Immature natural killer cell (primary cell): ENCODE data around the gene CDIPT. TPM values are rescaled to one million over a fixed set of nuclear protein-coding genes. Genes with fewer than 3 reads are reported as not detected.

ENCODE experiments used
- DNase-seq, 3 donors: peaks; one replicate each; pipeline ENCODE4 v3.0.0; 2022; ENCODE audit warnings: mixed read lengths in 1 of 3
- H3K27ac Mint-ChIP-seq, 6 donors: one replicate each; pipeline ENCODE4 v1.8.0; 2020; ENCODE audit warnings: mixed read lengths in 6 of 6, mild to moderate bottlenecking in 5 of 6, inconsistent platforms in 4 of 6, moderate library complexity in 3 of 6
- H3K27me3 Mint-ChIP-seq, 3 donors: one replicate each; pipeline ENCODE4 v1.8.0; 2020 to 2021; ENCODE audit warnings: low read depth in 3 of 3, mild to moderate bottlenecking in 3 of 3, mixed read lengths in 3 of 3, moderate library complexity in 3 of 3, inconsistent platforms in 1 of 3
- H3K36me3 Mint-ChIP-seq, 3 donors: one replicate each; pipeline ENCODE4 v1.8.0; 2020; ENCODE audit warnings: mixed read lengths in 3 of 3, inconsistent platforms in 2 of 3, mild to moderate bottlenecking in 2 of 3
- H3K4me1 Mint-ChIP-seq, 2 donors: one replicate each; pipeline ENCODE4 v1.8.0; 2020; ENCODE audit warnings: inconsistent platforms in 2 of 2, mild to moderate bottlenecking in 2 of 2, mixed read lengths in 2 of 2, moderate library complexity in 1 of 2
- H3K4me3 Mint-ChIP-seq, 5 donors: one replicate each; pipeline ENCODE4 v1.8.0; 2020; ENCODE audit warnings: mild to moderate bottlenecking in 5 of 5, mixed read lengths in 5 of 5, inconsistent platforms in 3 of 5, moderate library complexity in 3 of 5
- H3K9me3 Mint-ChIP-seq, 6 donors: one replicate each; pipeline ENCODE4 v1.8.0; 2020; ENCODE audit warnings: mild to moderate bottlenecking in 6 of 6, mixed read lengths in 6 of 6, inconsistent platforms in 4 of 6, moderate library complexity in 3 of 6
- polyA plus RNA-seq, 3 donors: library from polyadenylated mRNA; unstranded; fragments of 300-500 nt; fragmentation: Illumina TruSeq; gene quantifications; one replicate each; pipeline ENCODE4 v1.2.3, GENCODE V29; 2021

CDIPT gene
- polyA plus RNA-seq, 3 donors from 2014 or later: 77.6 to 115 (median 110) TPM

- H3K4me3 Mint-ChIP-seq: peak overlapping the region in 2 of 5 donors; percentile 22 to 35
- H3K9me3 Mint-ChIP-seq: no peaks in the 10 kb centered on the region
- H3K27ac Mint-ChIP-seq: peak overlapping the region in 5 of 6 donors; percentile 37 to 81 (median 64)
- peaks cover 56 to 59% of the 10 kb centered on the region in 2 donors for H3K4me1 Mint-ChIP-seq
- peaks cover 0 to 7% (median 0%) of the 10 kb centered on the region in 3 donors for H3K36me3 Mint-ChIP-seq
- no peak for DNase-seq
- H3K27me3 Mint-ChIP-seq: no peaks in the 10 kb centered on the region
These were observed 38.4 kb downstream of the CDIPT start for GRCh38 chr16:29824589-29825144.

GRCh38 chr16:29821643-29822115 lies 41.3 kb downstream of the CDIPT start:
- peaks cover 2% of the 10 kb centered on the region in 3 donors for H3K27me3 Mint-ChIP-seq
- no peaks in the 10 kb centered on the region for H3K9me3 Mint-ChIP-seq
- peaks cover 0 to 20% (median 5%) of the 10 kb centered on the region in 3 donors for H3K36me3 Mint-ChIP-seq
- DNase-seq: no peak
- H3K4me1 Mint-ChIP-seq: peaks cover 68 to 75% of the 10 kb centered on the region in 2 donors
- peak overlapping the region; percentile 82 to 97 (median 95) for H3K27ac Mint-ChIP-seq
- peak overlapping the region; percentile 93 to 98 (median 95) for H3K4me3 Mint-ChIP-seq

GRCh38 chr16:29820730-29821642 lies 42.0 kb downstream of the CDIPT start:
- H3K4me1 Mint-ChIP-seq: peaks cover 67 to 77% of the 10 kb centered on the region in 2 donors
- peak overlapping the region; percentile 82 to 97 (median 95) for H3K27ac Mint-ChIP-seq
- peak overlapping the region; percentile 93 to 98 (median 95) for H3K4me3 Mint-ChIP-seq
- H3K27me3 Mint-ChIP-seq: peaks cover 2 to 3% (median 3%) of the 10 kb centered on the region in 3 donors
- H3K9me3 Mint-ChIP-seq: no peaks in the 10 kb centered on the region
- DNase-seq: peak; percentile 47 to 58 (median 51)
- H3K36me3 Mint-ChIP-seq: peaks cover 0 to 21% (median 5%) of the 10 kb centered on the region in 3 donors

GRCh38 chr16:29820271-29820701 lies 42.7 kb downstream of the CDIPT start, which contains the start of gene MVP:
MVP (plus strand) TSS chr16:29820462; CDS start chr16:29830550, 10,088 bp downstream.
- no peaks in the 10 kb centered on the region for H3K9me3 Mint-ChIP-seq
- peak within 1 kb of the TSS; percentile 82 to 97 (median 95) for H3K27ac Mint-ChIP-seq
- H3K4me1 Mint-ChIP-seq: peaks cover 66 to 77% of the 10 kb centered on the region in 2 donors
- peak within 1 kb of the TSS; percentile 93 to 98 (median 95) for H3K4me3 Mint-ChIP-seq
- H3K36me3 Mint-ChIP-seq: peaks cover 0 to 24% (median 5%) of the 10 kb centered on the region in 3 donors
- DNase-seq: peak in 1 of 3 donors; percentile 30
- peaks cover 9% of the 10 kb centered on the region in 3 donors for H3K27me3 Mint-ChIP-seq

- H3K4me3 Mint-ChIP-seq: peak overlapping the region; percentile 93 to 98 (median 95)
- no peak for DNase-seq
- peaks cover 0 to 21% (median 5%) of the 10 kb centered on the region in 3 donors for H3K36me3 Mint-ChIP-seq
- H3K27me3 Mint-ChIP-seq: peaks cover 9% of the 10 kb centered on the region in 3 donors
- peaks cover 66 to 78% of the 10 kb centered on the region in 2 donors for H3K4me1 Mint-ChIP-seq
- no peaks in the 10 kb centered on the region for H3K9me3 Mint-ChIP-seq
- H3K27ac Mint-ChIP-seq: peak overlapping the region; percentile 82 to 97 (median 95)
These were observed 43.5 kb downstream of the CDIPT start for GRCh38 chr16:29819506-29819905.

GRCh38 chr16:29818082-29818481 lies 44.9 kb downstream of the CDIPT start:
- peak overlapping the region; percentile 65 to 82 (median 76) for H3K4me3 Mint-ChIP-seq

GRCh38 chr16:29816694-29817441 lies 46.2 kb downstream of the CDIPT start:
- peaks cover 59 to 68% of the 10 kb centered on the region in 2 donors for H3K4me1 Mint-ChIP-seq
- DNase-seq: peak in 2 of 3 donors; percentile 40 to 47
- H3K27ac Mint-ChIP-seq: peak overlapping the region; percentile 94 to 99 (median 96)
- H3K9me3 Mint-ChIP-seq: no peaks in the 10 kb centered on the region
- H3K27me3 Mint-ChIP-seq: peaks cover 9 to 12% (median 12%) of the 10 kb centered on the region in 3 donors
- H3K4me3 Mint-ChIP-seq: peak overlapping the region; percentile 93 to 99 (median 99)
- H3K36me3 Mint-ChIP-seq: peaks cover 0 to 21% (median 5%) of the 10 kb centered on the region in 3 donors

More at GRCh38 chr16:29818082-29818481, 44.9 kb downstream of the CDIPT start:
- Mint-ChIP-seq H3K9me3 (no peaks in the 10 kb centered on the region), H3K27me3 (peaks cover 9% of the 10 kb centered on the region in 3 donors), H3K36me3 (peaks cover 0 to 21% (median 5%) of the 10 kb centered on the region in 3 donors), H3K27ac (peak overlapping the region; percentile 66 to 88 (median 74)), H3K4me1 (peaks cover 64 to 78% of the 10 kb centered on the region in 2 donors)
- DNase-seq: no peak

GRCh38 chr16:29815793-29816693 lies 47.0 kb downstream of the CDIPT start, which contains the start of gene PAGR1:
PAGR1 (plus strand) TSS chr16:29816152; CDS start chr16:29816526, 374 bp downstream.
- Mint-ChIP-seq H3K4me1 (peaks cover 58 to 68% of the 10 kb centered on the region in 2 donors), H3K27ac (peak within 1 kb of the TSS; percentile 95 to 100 (median 96)), H3K36me3 (peaks cover 0 to 21% (median 5%) of the 10 kb centered on the region in 3 donors), H3K4me3 (peak within 1 kb of the TSS; percentile 93 to 99 (median 99)), H3K27me3 (peaks cover 12 to 20% (median 17%) of the 10 kb centered on the region in 3 donors), H3K9me3 (no peaks in the 10 kb centered on the region)
- peak; percentile 98 to 99 (median 98) for DNase-seq

GRCh38 chr16:29815032-29815721 lies 47.8 kb downstream of the CDIPT start:
- peaks cover 58 to 67% of the 10 kb centered on the region in 2 donors for H3K4me1 Mint-ChIP-seq

GRCh38 chr16:29814592-29814991 lies 48.4 kb downstream of the CDIPT start:
- H3K4me1 Mint-ChIP-seq: peaks cover 58 to 61% of the 10 kb centered on the region in 2 donors
- H3K27ac Mint-ChIP-seq: peak overlapping the region in 5 of 6 donors; percentile 45 to 95 (median 66)
- no peak for DNase-seq
- H3K36me3 Mint-ChIP-seq: peaks cover 0 to 16% (median 5%) of the 10 kb centered on the region in 3 donors
- peaks cover 19 to 26% (median 25%) of the 10 kb centered on the region in 3 donors for H3K27me3 Mint-ChIP-seq
- peak overlapping the region; percentile 28 to 99 (median 52) for H3K4me3 Mint-ChIP-seq
- H3K9me3 Mint-ChIP-seq: no peaks in the 10 kb centered on the region

More at GRCh38 chr16:29815032-29815721, 47.8 kb downstream of the CDIPT start:
- H3K27me3 Mint-ChIP-seq: peaks cover 16 to 22% (median 22%) of the 10 kb centered on the region in 3 donors
- no peak for DNase-seq
- H3K27ac Mint-ChIP-seq: peak overlapping the region; percentile 46 to 100 (median 96)
- peaks cover 0 to 17% (median 5%) of the 10 kb centered on the region in 3 donors for H3K36me3 Mint-ChIP-seq
- H3K4me3 Mint-ChIP-seq: peak overlapping the region; percentile 93 to 99 (median 99)
- H3K9me3 Mint-ChIP-seq: no peaks in the 10 kb centered on the region
